GM23338 (cell line): ENCODE data around the gene ARPC5. TPM values are rescaled to one million over a fixed set of nuclear protein-coding genes. Genes with fewer than 3 reads are reported as not detected.

Experiments
- ATAC-seq: fragments of 200-7000 bp; cut with Tn5 transposase; 3 replicates; pipeline ENCODE4 v1.9.1; 2020
- DNase-seq: peaks from one replicate; pipeline ENCODE4 v3.0.0-alpha.2; 2015; ENCODE audit warnings: low spot score
- H2AFZ ChIP-seq: fragments of 200-600 bp; sonication (generic); 2 replicates; pipeline ENCODE4 v1.8.0; 2016; ENCODE audit warnings: antibody characterized with exemption, mild to moderate bottlenecking, moderate library complexity
- H3F3A ChIP-seq: fragments of 200-600 bp; sonication (generic); replicated peaks from 2 replicates; pipeline ENCODE4 v1.8.0; 2017; ENCODE audit warnings: antibody characterized with exemption, mixed run types, low read depth
- H3K27ac ChIP-seq: fragments of 200-600 bp; sonication (generic); 2 replicates; pipeline ENCODE4 v1.6.1; 2016; ENCODE audit warnings: low read depth
- H3K27me3 ChIP-seq: fragments of 200-600 bp; sonication (generic); 2 replicates; pipeline ENCODE4 v1.8.0; 2016; ENCODE audit warnings: mild to moderate bottlenecking, mixed run types, moderate library complexity; ENCODE audit not compliant: insufficient read depth
- H3K36me3 ChIP-seq: fragments of 200-600 bp; sonication (generic); 2 replicates; pipeline ENCODE4 v1.8.0; 2016; ENCODE audit warnings: mild to moderate bottlenecking; ENCODE audit not compliant: insufficient read depth
- H3K4me1 ChIP-seq: fragments of 200-600 bp; sonication (generic); 2 replicates; pipeline ENCODE4 v1.8.0; 2016; ENCODE audit warnings: mild to moderate bottlenecking, moderate library complexity; ENCODE audit not compliant: insufficient read depth
- H3K4me2 ChIP-seq: fragments of 200-600 bp; sonication (generic); 2 replicates; pipeline ENCODE4 v1.7.1; 2017; ENCODE audit warnings: mixed run types
- H3K4me3 ChIP-seq: fragments of 200-600 bp; sonication (generic); 2 replicates; pipeline ENCODE4 v1.6.1; 2016; ENCODE audit warnings: mixed run types
- H3K79me2 ChIP-seq: fragments of 200-600 bp; sonication (generic); replicated peaks from 2 replicates; pipeline ENCODE4 v1.8.0; 2017; ENCODE audit warnings: mild to moderate bottlenecking; ENCODE audit not compliant: insufficient read depth
- H3K9me2 ChIP-seq: fragments of 200-600 bp; sonication (generic); 2 replicates; pipeline ENCODE4 v1.8.0; 2017; ENCODE audit not compliant: insufficient read depth
- H4K20me1 ChIP-seq: fragments of 200-600 bp; sonication (generic); replicated peaks from 2 replicates; pipeline ENCODE4 v1.8.0; 2017; ENCODE audit warnings: mild to moderate bottlenecking; ENCODE audit not compliant: insufficient read depth
- H3K27ac Mint-ChIP-seq: 2 replicates; pipeline ENCODE4 v1.8.0; 2020; ENCODE audit warnings: inconsistent platforms, mild to moderate bottlenecking, moderate library complexity, mixed read lengths
- H3K27me3 Mint-ChIP-seq: 3 replicates; pipeline ENCODE4 v1.8.0; 2022; ENCODE audit warnings: low read depth, mild to moderate bottlenecking, moderate library complexity, mixed read lengths, inconsistent platforms; ENCODE audit not compliant: insufficient read depth, poor library complexity
- H3K36me3 Mint-ChIP-seq: 3 replicates; pipeline ENCODE4 v1.8.0; 2021; ENCODE audit warnings: low read depth, mild to moderate bottlenecking, inconsistent platforms, moderate library complexity, mixed read lengths
- H3K4me1 Mint-ChIP-seq: 3 replicates; pipeline ENCODE4 v1.8.0; 2020; ENCODE audit warnings: mild to moderate bottlenecking, inconsistent platforms, mixed read lengths
- H3K4me3 Mint-ChIP-seq: 3 replicates; pipeline ENCODE4 v1.8.0; 2021; ENCODE audit warnings: moderate library complexity, mild to moderate bottlenecking, inconsistent platforms, mixed read lengths
- H3K9me3 Mint-ChIP-seq: 3 replicates; pipeline ENCODE4 v1.8.0; 2020; ENCODE audit warnings: moderate library complexity, mild to moderate bottlenecking, inconsistent platforms, mixed read lengths
- CTCF ChIP-seq, 2 experiments: fragments of 200-600 bp in 1 of 2; sonication (generic) in 1 of 2; conservative IDR thresholded peaks; 2 replicates each; pipeline versions ENCODE4 v1.5.1 to v1.6.1; 2016 to 2017; ENCODE audit warnings: antibody characterized with exemption in 2 of 2, low read depth in 2 of 2, mild to moderate bottlenecking in 2 of 2, moderate library complexity in 1 of 2
- ETS1 ChIP-seq: IDR thresholded peaks from 2 replicates; pipeline ENCODE4 v1.6.1; 2016; ENCODE audit warnings: antibody characterized with exemption
- EZH2phosphoT487 ChIP-seq: fragments of 200-600 bp; sonication (generic); IDR thresholded peaks from one replicate; pipeline ENCODE4 v1.8.1; 2018; ENCODE audit warnings: antibody characterized with exemption; ENCODE audit not compliant: unreplicated experiment
- JUNB ChIP-seq: IDR thresholded peaks from one replicate; pipeline ENCODE4 v1.6.1; 2016; ENCODE audit warnings: antibody characterized with exemption; ENCODE audit not compliant: unreplicated experiment
- NANOG ChIP-seq: IDR thresholded peaks from 2 replicates; pipeline ENCODE4 v1.6.1; 2016; ENCODE audit warnings: antibody characterized with exemption, borderline replicate concordance
- POLR2AphosphoS5 ChIP-seq: IDR thresholded peaks from 2 replicates; pipeline ENCODE4 v1.6.1; 2016; ENCODE audit warnings: antibody characterized with exemption, low read depth
- REST ChIP-seq: IDR thresholded peaks from one replicate; pipeline ENCODE4 v1.6.1; 2018; ENCODE audit warnings: antibody characterized with exemption; ENCODE audit not compliant: unreplicated experiment
- ZNF114 ChIP-seq: fragments of 250-450 bp; sonication (Bioruptor Pico); IDR thresholded peaks from 2 replicates; pipeline ENCODE4 v1.5.0; 2020; ENCODE audit warnings: mild to moderate bottlenecking, moderate library complexity
- polyA plus RNA-seq: library from polyadenylated mRNA; unstranded; fragments of >200 nt; fragmentation: Nextera tagmentation; extraction: Ambion mirVana; gene quantifications from 2 replicates; pipeline ENCODE4 v1.2.1, GENCODE V29; 2016
- total RNA-seq: library from RNA; depleted of rRNA; stranded (reverse); fragments of >200 nt; shearing (Covaris generic); gene quantifications from 2 replicates; pipeline ENCODE4 v1.2.3, GENCODE V29; 2014

The ARPC5 gene
- total and polyA plus RNA-seq, 2 experiments from 2014 or later: 75.4 to 98.9 TPM

- TF ChIP-seq REST (no peak), ETS1 (no peak)
Measured at GRCh38 chr1:183645531-183645930, 9.9 kb upstream of the ARPC5 start (continued).

GRCh38 chr1:183642166-183642565 lies 6.6 kb upstream of the ARPC5 start:
- DNase-seq (no peak), ATAC-seq (no peak)
- H3K4me3 ChIP-seq: no peak overlapping the region
- H3K27ac ChIP-seq: no peak overlapping the region
- peaks cover 2% of the 10 kb centered on the region; the same call in 1 of the 2 replicates for H3K27me3 ChIP-seq
- H3K4me2 ChIP-seq: no peak overlapping the region
- Mint-ChIP-seq H3K27ac (no peak overlapping the region), H3K4me1 (no peaks in the 10 kb centered on the region), H3K36me3 (no peaks in the 10 kb centered on the region), H3K4me3 (no peak overlapping the region), H3K27me3 (no peaks in the 10 kb centered on the region), H3K9me3 (no peaks in the 10 kb centered on the region)
- no peaks in the 10 kb centered on the region for H3K4me1 ChIP-seq
- H3K36me3 ChIP-seq: no peaks in the 10 kb centered on the region
- H3K79me2 ChIP-seq: no peaks in the 10 kb centered on the region
- H3F3A ChIP-seq: no peaks in the 10 kb centered on the region
- no peak overlapping the region for H2AFZ ChIP-seq
- H3K9me2 ChIP-seq: no peaks in the 10 kb centered on the region
- no peaks in the 10 kb centered on the region for H4K20me1 ChIP-seq
- TF ChIP-seq JUNB: no peak
- no peak for TF ChIP-seq ZNF114 (CRISPR knock-in tag)
- TF ChIP-seq REST: no peak
- TF ChIP-seq ETS1: no peak
- TF ChIP-seq NANOG: no peak
- TF ChIP-seq POLR2AphosphoS5: no peak
- no peak for TF ChIP-seq EZH2phosphoT487
- no peak for TF ChIP-seq CTCF (conservative IDR thresholded peaks at IDR 0.05; ENCODE audit: low read depth in 2 of 2)
